Stimulated activated CD8-positive, alpha-beta memory T cell treated with anti-CD3 and anti-CD28 coated beads, Interleukin-15, amount 100 ng/mL, for 48 hours (primary cell): ENCODE results near the gene KIRREL2.

Experiments
- DNase-seq, 2 donors: peaks; one replicate each; pipeline ENCODE4 v3.0.0-alpha.2; 2020; ENCODE audit warnings: low read depth in 2 of 2

Gene KIRREL2

GRCh38 chr19:35844482-35845214 is 12.1 kb upstream of the KIRREL2 start:
- no peak for DNase-seq

- no peak for DNase-seq
These were observed 11.3 kb upstream of the KIRREL2 start for GRCh38 chr19:35845215-35846037.

- DNase-seq = no peak
These were observed 10.6 kb upstream of the KIRREL2 start for GRCh38 chr19:35846038-35846668.

- DNase-seq = no peak
These were observed 8.8 kb upstream of the KIRREL2 start for GRCh38 chr19:35847911-35848310.

GRCh38 chr19:35848486-35848885 is 8.2 kb upstream of the KIRREL2 start:
- DNase-seq = no peak

GRCh38 chr19:35848919-35849505 is 7.7 kb upstream of the KIRREL2 start:
- DNase-seq = no peak

- no peak for DNase-seq
These were observed 5.3 kb upstream of the KIRREL2 start for GRCh38 chr19:35851213-35852028.

GRCh38 chr19:35852029-35852780 is 4.5 kb upstream of the KIRREL2 start, which contains the start of gene NPHS1:
Gene NPHS1 (minus strand): TSS chr19:35852504. CDS start chr19:35851837, 667 bp downstream.
- no peak for DNase-seq

GRCh38 chr19:35853038-35853756 is 3.5 kb upstream of the KIRREL2 start:
- DNase-seq = no peak

GRCh38 chr19:35858311-35858710 is 1.6 kb downstream of the KIRREL2 start:
- no peak for DNase-seq

GRCh38 chr19:35859414-35859813 is 2.7 kb downstream of the KIRREL2 start:
- DNase-seq = no peak

GRCh38 chr19:35860436-35860817 is 3.7 kb downstream of the KIRREL2 start:
- DNase-seq = no peak

- DNase-seq = no peak
These were observed 4.3 kb downstream of the KIRREL2 start for GRCh38 chr19:35860818-35861639.

GRCh38 chr19:35861640-35862160 is 5.0 kb downstream of the KIRREL2 start:
- no peak for DNase-seq

GRCh38 chr19:35862528-35862927 is 5.8 kb downstream of the KIRREL2 start:
- no peak for DNase-seq

- DNase-seq = no peak
These were observed 6.3 kb downstream of the KIRREL2 start for GRCh38 chr19:35863018-35863417.

GRCh38 chr19:35868172-35868822 is 11.6 kb downstream of the KIRREL2 start, which contains the start of gene APLP1:
Gene APLP1 (plus strand): TSS chr19:35868574. CDS start chr19:35868637, 63 bp downstream.
- peak; percentile 64 to 66 for DNase-seq

- DNase-seq = no peak
These were observed 12.2 kb downstream of the KIRREL2 start for GRCh38 chr19:35868823-35869326.
